Measurements from ENCODE around the gene AFG1L.
A peak's percentile ranks its signal among the peaks of the same experiment; 100 is the strongest.
"Not testable (repeated sequence)": the region's sequence is repeated elsewhere in the genome, so short reads cannot be mapped to it uniquely, and the experiment has no call there.

The AFG1L gene

GRCh38 chr6:108560463-108561308 lies 265.8 kb downstream of the AFG1L start, which contains the start of gene FOXO3:
TSS of gene FOXO3 (plus strand) at chr6:108560917. CDS start at chr6:108561209, 292 bp downstream.
- DNase-seq: peak; percentile 87

GRCh38 chr6:108561309-108561647 lies 266.4 kb downstream of the AFG1L start:
- not testable (repeated sequence) for DNase-seq

GRCh38 chr6:108561742-108562502 lies 267.1 kb downstream of the AFG1L start:
- peak; percentile 33 for DNase-seq

GRCh38 chr6:108562503-108562993 lies 267.7 kb downstream of the AFG1L start:
- peak; percentile 37 for DNase-seq

- DNase-seq: no peak
Observed at GRCh38 chr6:108563292-108563691, 268.4 kb downstream of the AFG1L start.

- DNase-seq: no peak
Observed at GRCh38 chr6:108564178-108564577, 269.3 kb downstream of the AFG1L start.

- DNase-seq: peak; percentile 38
Observed at GRCh38 chr6:108565091-108565766, 270.4 kb downstream of the AFG1L start.

GRCh38 chr6:108565893-108566292 lies 271.0 kb downstream of the AFG1L start:
- DNase-seq: peak; percentile 66

- DNase-seq: no peak
Observed at GRCh38 chr6:108566406-108566805, 271.6 kb downstream of the AFG1L start.

- DNase-seq: no peak
Observed at GRCh38 chr6:108568101-108568500, 273.2 kb downstream of the AFG1L start.

- DNase-seq: no peak
Observed at GRCh38 chr6:108568551-108569305, 273.9 kb downstream of the AFG1L start.

GRCh38 chr6:108570517-108570916 lies 275.7 kb downstream of the AFG1L start:
- DNase-seq: no peak

GRCh38 chr6:108574457-108575141 lies 279.7 kb downstream of the AFG1L start:
- no peak for DNase-seq

Measured in CD4-positive, alpha-beta T cell treated with Interleukin-15 for 1 hour (primary cell).